ENCODE data around the gene DISC1. TPM values are rescaled to one million over a fixed set of nuclear protein-coding genes. Genes with fewer than 3 reads are reported as not detected.

DISC1 gene
- total and polyA plus RNA-seq, 2 donors (not counting 1 experiment from before 2014, with no cell fraction given), result 2.0 to 4.3 TPM

DNA sequence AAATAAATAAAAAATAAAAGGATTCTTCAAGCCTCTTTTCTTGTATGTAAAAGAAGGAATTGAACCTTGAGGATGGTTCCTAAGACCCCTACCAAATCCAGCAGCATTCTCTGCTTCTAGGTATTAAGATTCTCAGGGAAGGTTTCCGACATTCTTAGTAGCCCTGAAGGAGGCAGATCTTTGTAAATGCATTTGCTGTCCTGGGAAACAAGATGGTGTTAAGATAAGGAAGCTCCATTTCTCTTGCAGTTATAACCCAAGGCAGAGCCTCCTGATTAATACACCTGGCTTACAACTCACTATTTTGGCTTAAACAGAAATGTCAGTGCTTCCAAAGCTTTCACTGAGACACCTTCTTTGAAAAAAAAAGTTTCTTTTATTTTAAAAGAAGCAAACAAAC, 393.8 kb downstream of the DISC1 start:
- no peak overlapping the region for H3K9ac ChIP-seq (ENCODE audit: insufficient read depth, low read length)
- no peak overlapping the region for H3K4me2 ChIP-seq (ENCODE audit: extremely low read depth, insufficient read depth, low read length)
- H3K27me3 ChIP-seq (ENCODE audit: control insufficient read depth, insufficient read depth, low read length), result no peaks in the 10 kb centered on the region
- H3K9me3 ChIP-seq (ENCODE audit: control insufficient read depth, insufficient read depth, low read depth, low read length), result no peaks in the 10 kb centered on the region
- no peaks in the 10 kb centered on the region for H3K36me3 ChIP-seq (ENCODE audit: control insufficient read depth, insufficient read depth, low read length)
- no peaks in the 10 kb centered on the region for H3K79me2 ChIP-seq (ENCODE audit: control insufficient read depth, insufficient read depth, low read length)
- H3K27ac ChIP-seq (ENCODE audit: insufficient read depth, low read length), result no peak overlapping the region
- no peak for TF ChIP-seq EZH2 (IDR thresholded peaks at IDR 0.05; ENCODE audit: low read length, missing control alignments)
- TF ChIP-seq, protein P1, sequence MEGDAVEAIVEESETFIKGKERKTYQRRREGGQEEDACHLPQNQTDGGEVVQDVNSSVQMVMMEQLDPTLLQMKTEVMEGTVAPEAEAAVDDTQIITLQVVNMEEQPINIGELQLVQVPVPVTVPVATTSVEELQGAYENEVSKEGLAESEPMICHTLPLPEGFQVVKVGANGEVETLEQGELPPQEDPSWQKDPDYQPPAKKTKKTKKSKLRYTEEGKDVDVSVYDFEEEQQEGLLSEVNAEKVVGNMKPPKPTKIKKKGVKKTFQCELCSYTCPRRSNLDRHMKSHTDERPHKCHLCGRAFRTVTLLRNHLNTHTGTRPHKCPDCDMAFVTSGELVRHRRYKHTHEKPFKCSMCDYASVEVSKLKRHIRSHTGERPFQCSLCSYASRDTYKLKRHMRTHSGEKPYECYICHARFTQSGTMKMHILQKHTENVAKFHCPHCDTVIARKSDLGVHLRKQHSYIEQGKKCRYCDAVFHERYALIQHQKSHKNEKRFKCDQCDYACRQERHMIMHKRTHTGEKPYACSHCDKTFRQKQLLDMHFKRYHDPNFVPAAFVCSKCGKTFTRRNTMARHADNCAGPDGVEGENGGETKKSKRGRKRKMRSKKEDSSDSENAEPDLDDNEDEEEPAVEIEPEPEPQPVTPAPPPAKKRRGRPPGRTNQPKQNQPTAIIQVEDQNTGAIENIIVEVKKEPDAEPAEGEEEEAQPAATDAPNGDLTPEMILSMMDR (conservative IDR thresholded peaks at IDR 0.05 in 1 of 2, IDR thresholded peaks at IDR 0.05 in 1 of 2; ENCODE audit: low read depth in 1 of 2, low read length in 2 of 2), result no peak
- H3K4me1 ChIP-seq (ENCODE audit: control insufficient read depth, extremely low read depth, insufficient read depth, low read length), result no peaks in the 10 kb centered on the region
- H3K4me3 ChIP-seq (replicated peaks in 1 of 4; ENCODE audit: control extremely low read depth in 1 of 4, insufficient read depth in 1 of 4, low read depth in 3 of 4, low read length in 4 of 4), result no peak overlapping the region
- no peaks in the 10 kb centered on the region for H4K20me1 ChIP-seq (ENCODE audit: control insufficient read depth, extremely low read depth, insufficient read depth, low read length)
- no peak for DNase-seq (ENCODE audit: low read depth in 2 of 2)
- no peak overlapping the region for H2AFZ ChIP-seq (ENCODE audit: low read length)

- DNase-seq (ENCODE audit: low read depth in 2 of 2), result no peak
- H3K4me2 ChIP-seq (ENCODE audit: extremely low read depth, insufficient read depth, low read length), result no peak overlapping the region
- no peaks in the 10 kb centered on the region for H3K79me2 ChIP-seq (ENCODE audit: control insufficient read depth, insufficient read depth, low read length)
- no peaks in the 10 kb centered on the region for H4K20me1 ChIP-seq (ENCODE audit: control insufficient read depth, extremely low read depth, insufficient read depth, low read length)
- no peak overlapping the region for H3K9ac ChIP-seq (ENCODE audit: insufficient read depth, low read length)
- TF ChIP-seq, protein P1 (conservative IDR thresholded peaks at IDR 0.05 in 1 of 2, IDR thresholded peaks at IDR 0.05 in 1 of 2; ENCODE audit: low read depth in 1 of 2, low read length in 2 of 2), result no peak
- no peak for TF ChIP-seq EZH2 (IDR thresholded peaks at IDR 0.05; ENCODE audit: low read length, missing control alignments)
- no peaks in the 10 kb centered on the region for H3K4me1 ChIP-seq (ENCODE audit: control insufficient read depth, extremely low read depth, insufficient read depth, low read length)
- H3K27me3 ChIP-seq (ENCODE audit: control insufficient read depth, insufficient read depth, low read length), result no peaks in the 10 kb centered on the region
- no peaks in the 10 kb centered on the region for H3K36me3 ChIP-seq (ENCODE audit: control insufficient read depth, insufficient read depth, low read length)
- H3K9me3 ChIP-seq (ENCODE audit: control insufficient read depth, insufficient read depth, low read depth, low read length), result no peaks in the 10 kb centered on the region
- H3K4me3 ChIP-seq (replicated peaks in 1 of 4; ENCODE audit: control extremely low read depth in 1 of 4, insufficient read depth in 1 of 4, low read depth in 3 of 4, low read length in 4 of 4), result no peak overlapping the region
- no peak overlapping the region for H3K27ac ChIP-seq (ENCODE audit: insufficient read depth, low read length)
- H2AFZ ChIP-seq (ENCODE audit: low read length), result no peak overlapping the region
These were observed 402.7 kb downstream of the DISC1 start for GRCh38 chr1:232029315-232029714.

DNA sequence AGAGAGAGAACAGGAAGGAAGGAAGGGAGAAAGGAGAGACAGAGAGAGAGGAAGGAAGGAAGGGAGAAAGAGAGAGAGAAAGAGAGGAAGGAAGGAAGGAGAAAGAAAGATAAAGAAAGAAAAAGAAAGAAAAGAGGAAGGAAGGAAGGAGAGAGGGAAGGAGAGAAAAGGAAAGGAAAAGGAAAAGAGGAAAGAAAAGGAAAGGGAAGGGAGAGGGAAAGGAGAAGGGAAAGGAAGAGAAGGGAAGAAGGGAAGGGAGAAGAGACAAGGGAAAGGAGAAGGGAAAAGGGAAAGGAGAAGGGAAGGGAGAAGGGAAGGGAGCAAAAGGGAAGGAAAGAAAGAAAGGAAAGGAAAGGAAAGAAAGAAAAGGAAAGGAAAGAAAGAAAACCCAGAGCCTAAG, 404.6 kb downstream of the DISC1 start:
- TF ChIP-seq EZH2 (IDR thresholded peaks at IDR 0.05; ENCODE audit: low read length, missing control alignments), result no peak
- TF ChIP-seq, protein P1 (conservative IDR thresholded peaks at IDR 0.05 in 1 of 2, IDR thresholded peaks at IDR 0.05 in 1 of 2; ENCODE audit: low read depth in 1 of 2, low read length in 2 of 2), result no peak
- Histone ChIP-seq H4K20me1 (ENCODE audit: control insufficient read depth, extremely low read depth, insufficient read depth, low read length) (no peaks in the 10 kb centered on the region), H2AFZ (ENCODE audit: low read length) (no peak overlapping the region), H3K36me3 (ENCODE audit: control insufficient read depth, insufficient read depth, low read length) (no peaks in the 10 kb centered on the region), H3K27ac (ENCODE audit: insufficient read depth, low read length) (no peak overlapping the region), H3K9ac (ENCODE audit: insufficient read depth, low read length) (no peak overlapping the region), H3K79me2 (ENCODE audit: control insufficient read depth, insufficient read depth, low read length) (no peaks in the 10 kb centered on the region), H3K4me2 (ENCODE audit: extremely low read depth, insufficient read depth, low read length) (no peak overlapping the region), H3K4me1 (ENCODE audit: control insufficient read depth, extremely low read depth, insufficient read depth, low read length) (no peaks in the 10 kb centered on the region), H3K9me3 (ENCODE audit: control insufficient read depth, insufficient read depth, low read depth, low read length) (no peaks in the 10 kb centered on the region), H3K27me3 (ENCODE audit: control insufficient read depth, insufficient read depth, low read length) (no peaks in the 10 kb centered on the region), H3K4me3 (replicated peaks in 1 of 4; ENCODE audit: control extremely low read depth in 1 of 4, insufficient read depth in 1 of 4, low read depth in 3 of 4, low read length in 4 of 4) (no peak overlapping the region)
- DNase-seq (ENCODE audit: low read depth in 2 of 2), result no peak

Data from fibroblast of lung (primary cell).